Tibial artery (tissue), 4 donors: ENCODE measurements around the gene STIM2.

Experiments used
- DNase-seq, 2 donors: peaks; one replicate each; pipeline ENCODE4 v3.0.0-alpha.2; 2019
- H3K27ac ChIP-seq, 2 donors: fragments of 200-600 bp; sonication (generic) in 1 of 2; 1 replicate in 1 of 2; 2 replicates in 1 of 2; pipeline ENCODE4 v1.5.1; 2018 to 2019; ENCODE audit warnings: mild to moderate bottlenecking in 1 of 2
- H3K27me3 ChIP-seq, 2 donors: fragments of 200-600 bp; sonication (generic) in 1 of 2; one replicate each; pipeline versions ENCODE4 v1.5.1 to v1.6.0; 2016 to 2019
- H3K36me3 ChIP-seq, 3 donors: fragments of 200-600 bp; sonication (generic) in 2 of 3; one replicate each; pipeline ENCODE4 v1.5.1; 2016 to 2019; ENCODE audit warnings: mild to moderate bottlenecking in 2 of 3
- H3K4me1 ChIP-seq, 4 donors: fragments of 200-600 bp; sonication (generic) in 2 of 4; 1 replicate in 3 of 4; 2 replicates in 1 of 4; pipeline ENCODE4 v1.5.1; 2016 to 2019
- H3K4me3 ChIP-seq, 2 donors: fragments of 200-600 bp; sonication (generic) in 1 of 2; 1 replicate in 1 of 2; 2 replicates in 1 of 2; pipeline ENCODE4 v1.5.1; 2018 to 2019; ENCODE audit warnings: mild to moderate bottlenecking in 2 of 2
- H3K9me3 ChIP-seq, 3 donors: fragments of 200-600 bp; sonication (generic) in 1 of 3; one replicate each; pipeline ENCODE4 v1.5.1; 2016 to 2019
- intact Hi-C: fragments of 100-400 bp; cut with DNase I; formaldehyde crosslinking; loops from one replicate; pipeline ENCODE4 v1.15.0; 2023; ENCODE audit warnings: low total_unique reads
- TF ChIP-seq, protein P1 (sequence below), 2 experiments: fragments of 200-600 bp in 1 of 2; fragments of 450-650 bp in 1 of 2; IDR thresholded peaks; one replicate each; pipeline ENCODE4 v1.5.1; 2017 to 2019; ENCODE audit warnings: antibody characterized with exemption in 2 of 2, mild to moderate bottlenecking in 1 of 2, moderate library complexity in 1 of 2

The STIM2 gene

DNA sequence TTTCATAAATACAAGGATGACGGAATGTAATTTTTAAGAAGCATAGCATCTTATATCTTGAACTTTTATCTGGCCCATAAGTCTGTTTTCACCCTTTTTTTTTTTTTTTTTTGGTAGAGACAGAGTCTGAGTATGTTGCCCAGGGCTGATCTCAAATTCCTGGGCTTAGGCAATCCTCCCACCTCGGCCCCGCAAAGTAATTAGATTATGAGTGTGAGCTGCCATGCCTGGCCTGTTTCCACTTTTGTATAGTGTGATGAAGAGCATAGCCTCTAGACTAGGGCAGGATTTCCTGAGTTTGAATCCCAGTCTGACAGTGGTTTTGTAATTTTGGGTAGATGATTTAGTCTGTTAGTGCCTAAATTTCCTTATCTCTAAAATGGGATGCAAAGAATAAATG lies 11.0 kb downstream of the STIM2 start:
- H3K27me3 ChIP-seq, result no peaks in the 10 kb centered on the region
- intact Hi-C loops, result no loop called here
- no peaks in the 10 kb centered on the region for H3K36me3 ChIP-seq
- no peak overlapping the region for H3K4me3 ChIP-seq
- H3K4me1 ChIP-seq, result peaks cover 0 to 5% (median 0%) of the 10 kb centered on the region in 4 donors
- no peak for DNase-seq
- TF ChIP-seq, protein P1, sequence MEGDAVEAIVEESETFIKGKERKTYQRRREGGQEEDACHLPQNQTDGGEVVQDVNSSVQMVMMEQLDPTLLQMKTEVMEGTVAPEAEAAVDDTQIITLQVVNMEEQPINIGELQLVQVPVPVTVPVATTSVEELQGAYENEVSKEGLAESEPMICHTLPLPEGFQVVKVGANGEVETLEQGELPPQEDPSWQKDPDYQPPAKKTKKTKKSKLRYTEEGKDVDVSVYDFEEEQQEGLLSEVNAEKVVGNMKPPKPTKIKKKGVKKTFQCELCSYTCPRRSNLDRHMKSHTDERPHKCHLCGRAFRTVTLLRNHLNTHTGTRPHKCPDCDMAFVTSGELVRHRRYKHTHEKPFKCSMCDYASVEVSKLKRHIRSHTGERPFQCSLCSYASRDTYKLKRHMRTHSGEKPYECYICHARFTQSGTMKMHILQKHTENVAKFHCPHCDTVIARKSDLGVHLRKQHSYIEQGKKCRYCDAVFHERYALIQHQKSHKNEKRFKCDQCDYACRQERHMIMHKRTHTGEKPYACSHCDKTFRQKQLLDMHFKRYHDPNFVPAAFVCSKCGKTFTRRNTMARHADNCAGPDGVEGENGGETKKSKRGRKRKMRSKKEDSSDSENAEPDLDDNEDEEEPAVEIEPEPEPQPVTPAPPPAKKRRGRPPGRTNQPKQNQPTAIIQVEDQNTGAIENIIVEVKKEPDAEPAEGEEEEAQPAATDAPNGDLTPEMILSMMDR (IDR thresholded peaks at IDR 0.05), result no peak
- H3K9me3 ChIP-seq, result no peaks in the 10 kb centered on the region
- H3K27ac ChIP-seq, result no peak overlapping the region

DNA sequence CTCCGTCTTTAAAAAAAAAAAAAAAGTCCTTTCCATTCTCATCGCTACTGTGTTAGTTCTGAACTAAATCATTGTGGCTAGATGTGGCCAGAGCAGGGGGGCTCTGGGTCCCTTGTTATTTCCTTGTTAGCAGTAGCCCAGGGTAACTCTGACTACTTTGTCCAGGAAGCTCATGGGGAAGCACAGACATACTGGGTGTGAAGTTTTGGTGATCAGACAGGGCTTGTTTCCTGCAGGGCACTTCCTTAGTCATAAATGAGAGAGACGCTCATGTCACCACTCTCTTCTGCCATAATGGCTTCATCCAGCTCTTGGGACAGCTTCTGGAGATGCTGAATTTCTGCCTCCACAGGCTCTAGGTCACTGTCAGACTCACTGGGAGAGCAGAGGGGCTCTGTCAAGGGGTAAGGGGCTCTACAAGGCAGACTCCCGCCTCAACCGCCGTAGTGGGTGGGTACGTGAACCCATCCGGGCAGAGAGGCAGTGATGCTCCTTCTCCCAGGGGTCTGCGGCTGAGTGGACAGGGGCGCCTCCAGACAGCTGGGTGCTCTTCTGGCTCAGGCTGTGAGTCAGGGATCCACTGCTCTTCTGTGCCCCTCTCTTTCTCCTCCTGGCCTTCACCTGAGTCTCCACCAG lies 12.9 kb downstream of the STIM2 start:
- no peak for DNase-seq
- H3K27ac ChIP-seq, result no peak overlapping the region
- peaks cover 0 to 2% (median 0%) of the 10 kb centered on the region in 4 donors for H3K4me1 ChIP-seq
- H3K36me3 ChIP-seq, result no peaks in the 10 kb centered on the region
- no peaks in the 10 kb centered on the region for H3K27me3 ChIP-seq
- TF ChIP-seq, protein P1 (IDR thresholded peaks at IDR 0.05), result no peak
- H3K4me3 ChIP-seq, result no peak overlapping the region
- intact Hi-C loops, result no loop called here
- H3K9me3 ChIP-seq, result no peaks in the 10 kb centered on the region

DNA sequence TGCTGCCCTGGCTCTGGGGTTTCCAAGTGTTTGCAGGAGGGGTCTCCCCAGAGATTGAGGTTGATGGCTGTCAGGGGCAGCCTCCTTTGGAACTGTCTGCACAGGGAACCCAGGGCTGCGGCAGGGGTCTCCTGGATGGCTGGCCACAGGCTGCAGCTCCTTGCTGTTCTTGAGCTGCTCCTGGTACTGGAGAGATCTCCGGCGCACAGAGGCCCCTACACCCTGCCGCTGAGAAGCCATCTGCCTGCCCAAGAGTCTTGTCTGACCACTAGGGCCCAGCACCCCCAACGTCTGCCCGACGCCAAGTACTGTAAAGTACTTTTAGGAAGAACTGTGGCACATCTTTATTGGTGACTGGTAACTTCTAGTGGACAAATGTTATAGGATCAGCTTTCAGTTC lies 13.5 kb downstream of the STIM2 start:
- TF ChIP-seq, protein P1 (IDR thresholded peaks at IDR 0.05), result no peak
- Histone ChIP-seq H3K27me3 (no peaks in the 10 kb centered on the region), H3K4me1 (no peaks in the 10 kb centered on the region), H3K36me3 (no peaks in the 10 kb centered on the region), H3K9me3 (no peaks in the 10 kb centered on the region), H3K27ac (no peak overlapping the region), H3K4me3 (no peak overlapping the region)
- DNase-seq, result no peak
- intact Hi-C loops, result no loop called here

DNA sequence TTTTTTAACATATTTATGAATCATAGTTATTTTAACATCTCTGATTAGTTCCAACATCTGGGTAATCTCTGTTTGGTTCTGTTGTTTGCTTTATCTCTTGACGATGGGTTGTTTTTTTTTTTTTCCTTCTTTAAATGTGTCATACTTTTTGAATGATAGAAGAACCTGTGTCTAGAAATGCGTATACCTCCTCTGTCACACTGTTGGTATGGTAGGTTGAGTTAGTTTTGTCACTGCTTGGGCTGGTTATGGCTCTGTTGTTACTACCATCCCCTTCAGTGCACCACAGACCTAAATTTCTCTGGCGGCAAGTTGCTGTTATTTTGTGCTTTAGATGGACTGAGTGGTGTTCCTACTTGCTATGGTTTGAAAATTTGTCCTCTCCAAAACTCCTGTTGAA lies 16.8 kb downstream of the STIM2 start:
- intact Hi-C loops, result no loop called here
- DNase-seq, result no peak
- Histone ChIP-seq H3K4me3 (no peak overlapping the region), H3K27ac (no peak overlapping the region), H3K4me1 (no peaks in the 10 kb centered on the region), H3K27me3 (no peaks in the 10 kb centered on the region), H3K36me3 (no peaks in the 10 kb centered on the region), H3K9me3 (no peaks in the 10 kb centered on the region)
- TF ChIP-seq, protein P1 (IDR thresholded peaks at IDR 0.05), result no peak

DNA sequence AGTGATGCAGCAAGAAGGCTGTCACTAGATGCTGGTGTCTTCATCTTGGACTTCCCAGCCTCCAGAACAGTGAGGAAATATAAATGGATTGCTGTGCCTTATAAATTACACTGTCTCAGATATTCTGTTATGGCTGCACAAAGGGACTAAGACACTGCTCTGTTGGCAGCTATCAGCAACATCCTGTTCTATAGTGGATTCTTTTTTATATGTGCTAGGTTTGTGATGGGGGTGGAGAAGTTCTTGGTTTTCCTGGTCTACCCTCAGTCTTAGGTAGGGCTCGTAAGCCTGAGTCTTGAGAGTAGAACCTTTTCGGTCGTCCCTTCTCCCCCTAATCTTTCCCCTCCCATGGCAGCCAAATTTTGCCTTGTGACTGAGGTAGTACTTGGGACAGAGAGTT lies 17.3 kb downstream of the STIM2 start:
- Histone ChIP-seq H3K36me3 (no peaks in the 10 kb centered on the region), H3K9me3 (no peaks in the 10 kb centered on the region), H3K4me1 (no peaks in the 10 kb centered on the region), H3K27ac (no peak overlapping the region), H3K27me3 (no peaks in the 10 kb centered on the region), H3K4me3 (no peak overlapping the region)
- DNase-seq, result no peak
- intact Hi-C loops, result no loop called here
- TF ChIP-seq, protein P1 (IDR thresholded peaks at IDR 0.05), result no peak
